Ishikawa (cell line): ENCODE results near the gene PLD1.

ENCODE experiments used
- CEBPB ChIP-seq: IDR thresholded peaks from 2 replicates; pipeline ENCODE4 v1.6.1; 2012
- CREB1 ChIP-seq: IDR thresholded peaks from 2 replicates; pipeline ENCODE4 v1.6.1; 2012; ENCODE audit warnings: low read depth
- EGR1 ChIP-seq: IDR thresholded peaks from 2 replicates; pipeline ENCODE4 v1.6.1; 2012
- EP300 ChIP-seq: IDR thresholded peaks from 2 replicates; pipeline ENCODE4 v1.6.1; 2012; ENCODE audit warnings: borderline replicate concordance
- FOXM1 ChIP-seq: IDR thresholded peaks from 2 replicates; pipeline ENCODE4 v1.6.1; 2012; ENCODE audit warnings: low read depth, borderline replicate concordance
- MAX ChIP-seq: IDR thresholded peaks from 2 replicates; pipeline ENCODE4 v1.6.1; 2012
- NFIC ChIP-seq: IDR thresholded peaks from 2 replicates; pipeline ENCODE4 v1.6.1; 2012
- RAD21 ChIP-seq: IDR thresholded peaks from 2 replicates; pipeline ENCODE4 v1.6.1; 2012; ENCODE audit warnings: low read depth
- REST ChIP-seq: IDR thresholded peaks from 2 replicates; pipeline ENCODE4 v1.6.1; 2012; ENCODE audit warnings: low read depth, mild to moderate bottlenecking
- TAF1 ChIP-seq: IDR thresholded peaks from 2 replicates; pipeline ENCODE4 v1.6.1; 2012; ENCODE audit warnings: low read depth, mild to moderate bottlenecking
- TCF12 ChIP-seq: IDR thresholded peaks from 2 replicates; pipeline ENCODE4 v1.6.1; 2012; ENCODE audit warnings: low read depth
- TEAD4 ChIP-seq: IDR thresholded peaks from 2 replicates; pipeline ENCODE4 v1.6.1; 2012
- USF1 ChIP-seq: IDR thresholded peaks from 2 replicates; pipeline ENCODE4 v1.6.1; 2012
- YY1 ChIP-seq: IDR thresholded peaks from 2 replicates; pipeline ENCODE4 v1.6.1; 2012; ENCODE audit warnings: low read depth
- ZBTB7A ChIP-seq: IDR thresholded peaks from 2 replicates; pipeline ENCODE4 v1.6.1; 2012; ENCODE audit warnings: low read depth

Gene PLD1

GRCh38 chr3:171799501-171799900, 10.8 kb downstream of the PLD1 start:
- TF ChIP-seq FOXM1, result no peak
- TF ChIP-seq TCF12, result no peak
- TF ChIP-seq YY1, result no peak
- no peak for TF ChIP-seq MAX
- TF ChIP-seq NFIC, result no peak
- no peak for TF ChIP-seq TAF1
- no peak for TF ChIP-seq CEBPB
- no peak for TF ChIP-seq EGR1
- no peak for TF ChIP-seq ZBTB7A
- no peak for TF ChIP-seq EP300
- no peak for TF ChIP-seq USF1
- no peak for TF ChIP-seq REST
- no peak for TF ChIP-seq TEAD4
- no peak for TF ChIP-seq CREB1
- TF ChIP-seq RAD21, result no peak

GRCh38 chr3:171797873-171798272, 12.4 kb downstream of the PLD1 start:
- TF ChIP-seq TEAD4 (no peak), USF1 (no peak), RAD21 (no peak), CREB1 (no peak), NFIC (no peak), TAF1 (no peak), EGR1 (no peak), ZBTB7A (no peak), CEBPB (no peak), REST (no peak), TCF12 (no peak), MAX (no peak), FOXM1 (no peak), EP300 (no peak), YY1 (no peak)

GRCh38 chr3:171797265-171797679, 13.0 kb downstream of the PLD1 start:
- no peak for TF ChIP-seq RAD21
- TF ChIP-seq TCF12, result no peak
- no peak for TF ChIP-seq REST
- TF ChIP-seq FOXM1, result no peak
- no peak for TF ChIP-seq MAX

- TF ChIP-seq YY1 (no peak), USF1 (no peak), NFIC (no peak), EP300 (no peak), ZBTB7A (no peak), FOXM1 (no peak), EGR1 (no peak), TEAD4 (no peak), MAX (no peak), TAF1 (no peak), CREB1 (no peak), REST (no peak), RAD21 (no peak), CEBPB (no peak), TCF12 (no peak)
These were observed 13.5 kb downstream of the PLD1 start for GRCh38 chr3:171796625-171797264.
